Skin of body (tissue), 2 donors: ENCODE measurements around the gene TMEM161A. TPM values are rescaled to one million over a fixed set of nuclear protein-coding genes. Genes with fewer than 3 reads are reported as not detected.
"Not testable (repeated sequence)": the region's sequence is repeated elsewhere in the genome, so short reads cannot be mapped to it uniquely, and the experiment has no call there.

ENCODE experiments used
- DNase-seq: peaks from one replicate; lab custom pipeline; 2025; lab: John Stamatoyannopoulos, UW
- total RNA-seq: library from RNA; depleted of rRNA; stranded (reverse); fragments of >200 nt; gene quantifications from one replicate; pipeline ENCODE4 v1.2.3, GENCODE V29; 2014

TMEM161A gene
- total RNA-seq, 1 donor from 2014 or later = 9.7 TPM

DNA sequence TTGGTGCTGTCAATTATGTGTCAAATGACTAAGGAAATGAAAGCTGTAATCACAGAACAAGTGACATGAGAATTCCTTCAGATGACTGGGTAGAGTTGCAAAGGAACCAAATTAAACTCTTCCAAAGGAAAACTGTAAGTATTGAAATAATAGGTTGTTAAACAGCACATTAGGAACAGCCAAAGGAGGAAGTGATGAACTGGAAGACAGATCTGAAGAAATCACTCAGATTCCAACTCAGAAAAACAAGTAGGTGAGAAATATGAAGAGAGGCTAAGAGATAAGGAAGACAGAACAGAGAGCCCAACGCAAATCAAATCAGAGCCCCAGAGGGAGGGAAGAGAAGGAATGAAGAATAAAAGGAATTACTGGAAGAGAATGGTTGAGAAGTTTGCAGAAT is 15.4 kb downstream of the TMEM161A start:
- no peak for DNase-seq

DNA sequence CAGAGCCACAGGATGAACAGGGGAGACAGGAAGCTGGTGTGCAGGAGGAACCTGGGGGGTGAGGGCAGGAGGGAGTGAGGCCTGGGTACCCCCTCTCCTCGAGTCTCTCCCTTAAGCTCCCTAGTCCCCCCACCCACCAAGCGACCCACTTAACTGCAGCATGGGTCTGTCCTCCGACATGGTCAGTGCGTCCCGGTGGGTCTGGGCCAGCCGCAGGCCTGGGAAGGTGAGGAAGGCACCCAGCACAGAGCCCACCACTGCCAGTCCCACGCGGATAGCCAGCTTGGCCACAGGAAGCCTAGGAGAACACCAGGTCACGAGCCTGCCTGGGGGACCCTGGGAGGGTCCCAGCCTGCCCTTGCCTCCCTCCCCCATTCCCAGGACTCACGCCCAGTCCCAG is 16.9 kb downstream of the TMEM161A start:
- no peak for DNase-seq

GRCh38 chr19:19120308-19121231 is 17.7 kb downstream of the TMEM161A start:
- DNase-seq = peak; percentile 27

GRCh38 chr19:19119325-19120237 is 18.7 kb downstream of the TMEM161A start:
- DNase-seq = no peak

DNA sequence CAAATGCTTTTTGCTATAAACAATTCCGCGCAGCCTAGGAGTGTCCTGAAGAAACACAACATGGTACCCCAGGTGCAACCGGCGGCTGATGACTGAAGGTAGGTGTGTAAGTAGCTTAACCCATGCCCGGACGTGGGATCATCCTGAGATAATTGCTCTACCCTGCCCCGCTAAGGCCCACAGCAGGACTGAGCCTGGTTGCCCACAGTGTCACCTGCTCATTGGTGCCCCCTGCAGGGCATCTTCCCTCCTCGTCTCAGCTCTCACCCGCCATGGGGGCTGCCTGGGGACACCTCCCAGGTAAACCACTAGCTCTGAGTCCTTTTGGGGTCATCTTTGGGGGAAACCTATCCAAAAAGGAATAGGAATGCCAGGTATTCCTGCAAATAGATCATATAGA is 22.3 kb downstream of the TMEM161A start:
- no peak for DNase-seq

DNA sequence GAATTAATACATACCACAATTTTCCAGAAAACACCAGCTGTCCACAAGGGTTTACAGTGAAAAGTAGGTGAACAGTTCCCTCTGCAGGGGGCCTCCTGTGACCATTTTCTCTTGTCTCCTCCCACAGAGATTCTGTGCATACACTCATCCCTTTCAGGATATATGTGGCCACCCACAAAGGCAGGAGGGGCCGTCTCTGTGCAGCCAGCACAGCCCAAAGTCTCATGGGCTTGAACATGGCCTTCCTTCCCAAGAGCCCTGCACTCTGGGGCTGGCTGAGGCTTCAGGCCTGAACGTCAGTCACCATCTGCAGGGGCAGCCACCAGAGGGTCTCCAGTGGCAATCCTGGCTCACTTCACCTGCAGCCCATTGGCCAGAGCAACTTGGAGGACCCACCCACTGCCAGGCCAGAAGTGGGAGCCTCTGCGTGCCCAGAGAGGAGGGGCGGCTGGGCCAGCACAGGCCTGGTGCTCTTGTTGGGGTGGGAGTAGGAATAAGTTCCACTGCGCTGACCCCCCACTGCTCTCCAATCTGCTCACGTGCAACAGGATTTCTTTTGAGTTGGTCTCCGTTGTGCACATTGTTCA is 25.1 kb downstream of the TMEM161A start:
- DNase-seq = no peak

DNA sequence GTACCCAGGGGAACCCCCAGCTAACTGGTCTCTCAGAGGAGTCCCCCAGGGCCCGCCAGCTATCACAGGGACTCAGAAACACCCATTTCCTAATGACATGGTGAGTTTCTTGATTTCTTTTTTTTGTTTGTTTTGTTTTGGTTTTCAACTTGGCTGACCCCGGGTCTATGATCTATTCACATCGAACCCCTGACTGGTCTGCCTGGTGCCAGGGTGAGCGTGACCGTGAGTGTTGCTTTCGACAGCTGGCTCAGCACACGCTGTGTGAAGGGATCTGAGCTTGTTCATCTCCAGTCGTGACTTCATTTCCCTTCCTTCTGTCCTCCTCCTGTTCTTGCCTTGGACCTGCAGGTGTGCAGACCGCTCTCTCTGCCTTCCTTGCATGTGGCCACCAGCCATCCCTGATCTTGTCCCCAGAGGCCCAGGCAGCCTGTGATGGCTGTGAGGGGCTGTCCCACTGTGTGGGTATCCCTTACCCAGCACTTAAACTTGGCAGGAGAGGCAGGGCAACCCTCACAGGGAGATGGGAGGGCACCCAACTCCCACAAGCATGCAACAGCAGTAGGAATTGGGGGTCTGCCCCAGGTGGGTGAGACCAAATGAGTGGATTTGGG is 26.2 kb downstream of the TMEM161A start:
- DNase-seq = no peak

GRCh38 chr19:19111136-19111835 is 27.0 kb downstream of the TMEM161A start:
- DNase-seq = no peak

GRCh38 chr19:19110410-19111135 is 27.7 kb downstream of the TMEM161A start:
- no peak for DNase-seq

GRCh38 chr19:19109601-19110000 is 28.7 kb downstream of the TMEM161A start:
- DNase-seq = no peak

GRCh38 chr19:19107654-19108053 is 30.6 kb downstream of the TMEM161A start:
- DNase-seq = no peak

DNA sequence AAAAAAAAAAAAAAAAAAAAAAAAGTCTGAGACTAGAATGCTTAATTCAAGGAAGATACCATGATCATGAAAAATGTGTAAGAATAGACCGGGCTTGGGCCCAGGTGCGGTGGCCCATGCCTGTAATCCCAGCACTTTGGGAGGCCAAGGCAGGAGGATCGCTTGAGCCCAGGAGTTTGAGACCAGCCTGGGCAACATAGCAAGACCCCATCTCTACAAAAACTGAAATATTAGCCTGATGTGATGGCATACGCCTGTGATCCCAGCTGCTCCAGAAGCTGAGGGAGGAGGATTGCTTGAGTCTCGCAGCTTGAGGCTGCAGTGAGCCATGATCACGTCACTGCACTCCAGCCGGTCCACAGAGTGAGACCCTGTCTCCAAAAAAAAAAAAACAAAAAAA is 31.3 kb downstream of the TMEM161A start:
- DNase-seq = not testable (repeated sequence)

- DNase-seq = peak; percentile 54
These were observed 32.2 kb downstream of the TMEM161A start for GRCh38 chr19:19106056-19106551.

DNA sequence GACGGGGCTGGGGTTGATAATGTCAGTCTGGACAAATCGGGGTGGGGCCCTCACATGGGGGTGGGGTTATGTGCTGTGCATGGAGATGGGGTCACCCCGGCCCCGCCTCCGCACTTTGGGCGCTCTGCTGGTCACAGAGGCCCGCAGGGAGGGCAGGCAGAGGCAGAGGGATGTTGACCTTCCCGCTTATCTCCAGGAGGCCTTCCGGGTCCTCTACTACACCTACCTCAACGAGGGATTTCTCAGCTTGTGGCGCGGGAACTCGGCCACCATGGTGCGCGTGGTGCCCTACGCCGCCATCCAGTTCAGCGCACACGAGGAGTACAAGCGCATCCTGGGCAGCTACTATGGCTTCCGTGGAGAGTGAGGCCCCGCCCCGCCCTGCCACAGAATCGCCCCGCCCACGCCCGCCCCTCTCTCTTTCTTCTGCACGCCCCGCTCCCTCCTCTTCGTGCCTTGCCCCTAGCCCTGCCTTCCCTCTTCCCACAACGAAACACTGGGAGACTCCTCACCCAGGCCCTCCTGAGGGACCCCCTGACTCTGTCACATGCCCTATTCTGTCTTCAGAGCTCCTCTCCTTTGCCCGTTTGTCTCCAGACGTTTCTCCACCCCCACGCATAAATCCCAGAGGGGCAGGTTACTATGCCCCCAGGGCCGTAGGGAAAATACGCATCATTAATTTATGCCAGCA is 32.8 kb downstream of the TMEM161A start:
- peak; percentile 54 for DNase-seq

DNA sequence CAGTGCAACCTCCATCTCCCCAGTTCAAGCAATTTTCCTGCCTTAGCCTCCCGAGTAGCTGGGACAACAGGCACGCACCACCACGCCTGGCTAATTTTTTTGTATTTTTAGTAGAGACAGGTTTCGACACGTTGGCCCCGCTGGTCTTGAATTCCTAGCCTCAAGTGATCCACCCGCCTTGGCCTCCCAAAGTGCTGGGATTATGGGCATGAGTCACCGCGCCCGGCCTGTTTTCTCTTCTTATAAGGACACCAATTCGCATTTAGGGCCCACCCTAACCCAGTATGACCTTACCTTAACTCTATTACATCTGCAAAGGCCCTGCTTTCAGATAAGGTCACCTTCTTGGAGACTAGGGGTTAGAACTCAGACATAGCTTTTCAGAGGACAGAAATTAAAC is 35.1 kb downstream of the TMEM161A start:
- DNase-seq = no peak

DNA sequence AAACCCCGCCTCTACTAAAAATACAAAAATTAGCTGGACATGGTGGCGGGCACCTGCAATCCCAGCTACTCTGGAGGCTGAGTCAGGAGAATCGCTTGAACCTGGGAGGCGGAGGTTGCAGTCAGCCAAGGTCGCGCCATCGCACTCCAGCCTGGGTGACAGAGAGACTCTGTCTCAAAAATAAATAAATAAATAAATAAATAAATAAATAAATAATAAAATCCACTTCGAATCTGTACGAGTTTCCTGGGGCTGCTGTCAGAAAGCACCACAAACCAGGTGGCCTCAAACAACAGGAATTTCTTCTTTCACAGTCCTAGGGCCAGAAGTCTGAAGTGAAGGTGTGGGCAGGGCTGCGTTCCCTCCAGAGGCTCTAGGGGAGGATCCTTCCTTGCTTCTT is 35.7 kb downstream of the TMEM161A start:
- DNase-seq = not testable (repeated sequence)

GRCh38 chr19:19101540-19101939 is 36.7 kb downstream of the TMEM161A start:
- DNase-seq = no peak

GRCh38 chr19:19098703-19099632 is 39.3 kb downstream of the TMEM161A start:
- DNase-seq = no peak
